GM18907 (cell line): ENCODE data around the gene PES1.
A peak's percentile ranks its signal among the peaks of the same experiment; 100 is the strongest.
"Not testable (repeated sequence)": the region's sequence is repeated elsewhere in the genome, so short reads cannot be mapped to it uniquely, and the experiment has no call there.

Experiments used
- ATAC-seq: cut with Tn5 transposase; IDR thresholded peaks from one replicate; pipeline ENCODE4 v1.9.1; 2021; ENCODE audit warnings: mild to moderate bottlenecking, moderate library complexity; ENCODE audit not compliant: unreplicated experiment

Gene PES1

GRCh38 chr22:30609260-30610185, 17.8 kb upstream of the PES1 start:
- ATAC-seq, result peak; percentile 55

DNA sequence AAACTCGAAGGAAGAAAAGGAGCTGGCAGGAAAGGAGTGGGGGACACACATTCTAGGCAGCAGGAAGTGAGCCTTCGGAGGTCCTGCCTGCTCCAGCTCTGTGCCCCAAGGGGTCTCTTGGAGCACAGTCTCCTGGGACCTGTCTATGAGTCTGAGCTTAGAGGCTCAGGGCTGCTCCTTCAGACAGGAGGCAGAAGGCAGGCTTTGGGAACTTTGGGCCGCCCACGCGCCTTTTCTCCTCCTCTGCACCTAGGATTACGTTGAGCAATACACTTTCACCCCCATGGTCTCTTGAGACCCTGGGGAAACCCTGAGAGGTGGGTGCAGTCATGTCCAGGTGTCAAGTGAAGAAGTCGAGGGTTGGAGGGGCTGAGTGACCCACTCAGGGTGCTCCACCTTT, 16.2 kb upstream of the PES1 start:
- no peak for ATAC-seq

- no peak for ATAC-seq
These were observed 15.7 kb upstream of the PES1 start for GRCh38 chr22:30607300-30607930.

DNA sequence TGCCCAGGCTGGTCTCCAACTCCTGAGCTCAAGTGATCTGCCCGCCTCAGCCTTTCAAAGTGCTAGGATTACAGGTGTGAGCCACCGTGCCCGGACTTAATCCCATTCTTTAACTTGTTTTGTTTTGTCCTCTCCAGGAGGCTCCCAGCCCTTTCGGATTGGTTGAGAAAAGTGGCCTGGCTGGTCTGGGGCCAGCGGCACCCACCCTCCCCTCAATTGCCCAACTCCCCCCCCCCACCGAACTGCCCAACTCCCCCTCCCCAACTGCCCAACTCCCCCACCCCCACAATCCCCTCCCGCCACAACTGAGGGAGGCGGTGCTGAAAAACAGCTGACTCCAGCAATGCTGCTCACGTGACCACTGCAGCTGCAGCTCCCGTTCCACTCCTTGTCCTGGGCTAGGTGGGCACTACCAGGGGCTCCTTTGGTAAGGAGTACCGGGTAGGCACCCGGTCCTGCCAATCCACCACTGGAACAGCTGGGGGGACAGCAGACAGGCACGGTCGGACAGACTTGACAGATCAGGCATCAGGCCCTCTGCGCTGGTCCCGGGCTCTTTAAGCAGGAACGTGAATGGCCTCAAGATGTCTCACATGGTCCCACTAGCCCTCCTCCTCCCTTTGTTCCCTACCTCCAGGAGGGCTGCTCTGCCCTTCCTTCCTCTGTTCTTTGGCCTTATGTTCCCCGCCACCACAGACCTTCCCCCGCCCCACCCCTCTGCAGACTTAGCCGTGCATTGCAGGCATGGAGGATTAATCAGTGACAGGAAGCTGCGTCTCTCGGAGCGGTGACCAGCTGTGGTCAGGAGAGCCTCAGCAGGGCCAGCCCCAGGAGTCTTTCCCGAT, 15.0 kb upstream of the PES1 start, which contains the start of gene TCN2:
TCN2 (plus strand) TSS at position 720 of the 845 bp plus-strand sequence. CDS start 158 bp downstream, outside the sequence.
- peak; percentile 46 for ATAC-seq

- no peak for ATAC-seq
These were observed 13.9 kb upstream of the PES1 start for GRCh38 chr22:30605449-30606110.

DNA sequence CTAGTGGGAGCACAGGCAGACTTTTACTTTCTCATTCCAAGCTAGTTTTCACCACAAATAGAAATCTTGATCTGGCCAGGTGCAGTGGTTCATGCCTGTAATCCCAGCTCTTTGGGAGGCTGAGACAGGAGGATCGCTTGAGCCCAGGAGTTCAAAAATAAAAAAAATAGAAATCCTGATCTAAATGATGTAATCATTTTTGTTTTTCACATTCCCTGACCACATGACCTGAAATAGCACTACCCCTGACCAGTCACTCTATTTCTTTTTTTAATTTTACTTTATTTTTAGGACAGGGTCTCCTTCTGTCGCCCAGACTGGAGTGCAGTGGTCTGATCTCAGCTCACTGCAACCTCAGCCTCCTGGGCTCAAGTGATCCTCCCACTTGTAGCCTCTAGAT, 13.0 kb upstream of the PES1 start:
- no peak for ATAC-seq

- ATAC-seq, result no peak
These were observed 12.1 kb upstream of the PES1 start for GRCh38 chr22:30603801-30604200.

DNA sequence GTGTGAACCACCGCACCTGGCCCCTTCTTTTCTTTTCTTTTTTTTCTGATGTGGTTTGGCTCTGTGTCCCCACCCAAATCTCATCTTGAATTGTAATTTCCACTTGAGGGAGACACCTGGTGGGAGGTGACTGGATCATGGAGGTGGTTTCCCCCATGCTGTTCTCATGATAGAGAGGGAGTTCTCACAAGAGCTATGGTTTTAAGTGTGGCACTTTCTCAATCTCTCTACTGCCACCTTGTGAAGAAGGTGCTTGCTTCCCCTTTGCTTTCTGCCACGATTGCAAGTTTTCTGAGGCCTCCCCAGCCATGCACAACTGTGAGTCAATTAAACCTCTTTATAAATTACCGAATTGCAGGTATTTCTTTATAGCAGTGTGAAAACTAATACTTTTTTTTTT, 10.3 kb upstream of the PES1 start:
- no peak for ATAC-seq

GRCh38 chr22:30601464-30601863, 9.8 kb upstream of the PES1 start:
- ATAC-seq, result no peak

DNA sequence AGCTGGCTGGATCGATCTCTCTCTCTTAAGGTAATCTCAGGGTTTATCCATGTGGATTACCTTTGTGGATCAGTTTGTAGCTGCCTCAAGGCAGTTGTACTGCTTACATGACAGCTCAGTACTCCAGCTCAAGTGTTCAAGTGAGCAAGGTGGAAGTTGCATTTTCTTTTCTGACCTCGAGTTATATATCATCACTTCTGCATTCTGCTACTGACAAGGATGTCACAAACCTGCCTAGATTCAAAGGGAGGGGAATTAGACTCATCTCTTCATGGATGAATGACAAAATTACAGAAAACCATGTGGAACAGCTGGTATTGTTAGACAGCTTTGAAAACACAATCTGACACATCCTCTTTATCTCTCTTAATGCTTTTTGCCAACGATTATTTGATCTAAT, 9.2 kb upstream of the PES1 start:
- no peak for ATAC-seq

DNA sequence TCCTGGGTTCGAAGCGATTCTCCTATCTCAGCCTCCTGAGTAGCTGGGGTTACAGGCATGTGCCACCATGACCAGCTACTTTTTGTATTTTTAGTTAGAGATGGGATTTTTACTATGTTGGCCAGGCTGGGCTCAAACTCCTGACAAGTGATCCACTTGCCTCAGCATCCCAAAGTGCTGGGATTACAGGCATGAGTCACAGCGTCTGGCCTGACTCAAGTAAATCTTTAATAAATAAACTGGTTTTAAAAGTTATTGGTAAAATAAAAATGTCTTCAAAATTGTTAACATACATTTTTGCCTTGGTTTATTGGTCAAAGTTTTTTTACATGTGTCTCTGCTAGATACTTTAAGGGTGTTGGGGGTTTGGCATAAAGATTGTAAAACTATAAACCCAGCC, 7.3 kb upstream of the PES1 start:
- ATAC-seq, result no peak

DNA sequence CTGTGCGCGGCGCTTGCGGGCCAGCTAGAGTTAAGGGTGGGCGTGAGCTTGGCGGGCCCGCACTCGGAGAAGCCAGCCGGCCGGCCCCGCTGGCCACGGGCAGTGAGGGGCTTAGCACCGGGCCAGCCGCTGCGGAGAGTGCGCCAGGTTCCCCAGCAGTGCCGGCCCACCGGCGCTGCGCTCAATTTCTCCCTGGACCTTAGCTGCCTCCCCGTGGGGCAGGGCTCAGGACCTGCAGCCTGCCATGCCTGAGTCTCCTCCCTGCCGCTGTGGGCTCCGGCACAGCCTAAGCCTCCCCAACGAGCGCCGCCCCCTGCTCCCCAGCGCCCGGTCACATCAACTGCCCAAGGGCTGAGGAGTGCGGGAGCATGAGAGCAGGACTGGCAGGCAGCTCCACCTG, 5.2 kb upstream of the PES1 start:
- no peak for ATAC-seq

DNA sequence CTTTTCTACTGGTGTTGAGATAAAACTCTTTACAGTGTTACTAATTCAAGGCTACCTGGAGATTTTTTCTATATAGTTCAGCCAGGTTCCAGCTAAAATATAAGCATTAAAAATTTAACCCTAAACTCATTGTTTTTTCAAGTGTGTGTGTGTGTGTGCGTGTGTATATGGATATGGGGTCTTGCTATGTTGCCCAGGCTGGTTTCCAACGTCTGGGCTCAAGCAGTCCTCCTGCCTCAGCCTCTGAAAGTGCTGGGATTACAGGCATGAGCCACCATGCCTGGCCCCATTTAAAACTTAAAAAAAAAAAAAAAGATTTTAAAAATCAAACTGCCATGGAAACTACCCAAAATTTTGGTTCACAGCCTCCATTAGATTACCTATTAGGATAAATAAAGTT, 4.5 kb upstream of the PES1 start:
- no peak for ATAC-seq

- ATAC-seq, result not testable (repeated sequence)
These were observed 627 bp upstream of the PES1 start for GRCh38 chr22:30592360-30592713.

DNA sequence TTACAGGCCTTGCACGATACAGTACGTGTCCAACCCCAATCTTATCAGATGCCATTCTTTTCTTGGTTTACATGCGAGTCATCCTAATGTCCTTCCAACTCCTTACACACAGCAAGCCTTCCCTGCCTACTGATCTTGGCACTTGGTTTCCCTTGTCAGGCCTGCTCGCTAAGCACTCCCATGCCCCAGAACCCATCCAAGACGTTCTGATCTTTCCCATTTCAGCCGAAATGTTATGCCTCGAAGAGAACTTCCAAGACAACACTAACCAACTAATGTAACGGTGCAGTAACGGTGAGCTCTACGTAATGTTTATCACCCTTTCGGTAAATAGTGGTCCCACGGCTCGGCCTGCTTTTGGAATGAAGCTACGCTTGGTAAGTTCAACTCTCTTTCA, 521 bp downstream of the PES1 start:
- no peak for ATAC-seq

- ATAC-seq, result no peak
These were observed 5.3 kb downstream of the PES1 start for GRCh38 chr22:30586414-30586813.

GRCh38 chr22:30584441-30584840, 7.3 kb downstream of the PES1 start:
- ATAC-seq, result no peak

DNA sequence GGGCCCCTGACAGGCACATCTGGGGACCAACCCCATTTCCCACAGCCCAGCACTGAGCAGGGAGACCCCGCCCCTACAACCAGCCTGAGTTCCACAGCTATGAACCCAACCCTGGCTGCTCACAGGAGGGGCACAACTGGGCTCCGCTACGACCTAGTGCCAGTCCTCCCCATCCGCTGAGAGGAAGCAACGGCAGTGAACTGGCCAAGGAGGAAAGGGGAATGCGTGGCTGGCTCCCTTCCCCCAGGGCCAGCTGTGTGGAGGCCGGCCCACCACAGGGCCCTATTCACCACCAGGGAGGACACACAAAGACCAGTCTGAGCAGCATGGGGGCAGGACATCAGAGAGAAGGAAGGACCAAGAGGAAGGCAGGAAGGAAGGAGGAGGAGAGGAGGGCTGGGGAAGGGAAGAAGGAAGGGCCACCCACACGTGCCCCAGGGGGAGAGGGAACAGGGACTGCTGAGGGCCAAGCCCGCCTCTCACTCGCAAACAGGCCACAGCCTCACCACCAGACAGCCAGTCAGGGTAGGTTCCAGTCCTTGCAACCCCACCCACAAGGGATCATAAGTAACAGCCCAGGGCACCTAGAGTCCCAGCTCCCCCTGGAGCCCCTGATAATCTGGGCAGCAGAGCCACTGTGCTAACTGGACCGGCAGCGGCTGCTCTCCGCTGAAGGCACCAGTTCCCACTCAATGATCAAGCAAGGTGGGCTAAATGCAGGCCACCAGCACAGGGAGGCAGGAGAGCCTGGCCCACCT, 8.7 kb downstream of the PES1 start:
- ATAC-seq, result no peak

GRCh38 chr22:30582051-30582450, 9.7 kb downstream of the PES1 start:
- ATAC-seq, result no peak

DNA sequence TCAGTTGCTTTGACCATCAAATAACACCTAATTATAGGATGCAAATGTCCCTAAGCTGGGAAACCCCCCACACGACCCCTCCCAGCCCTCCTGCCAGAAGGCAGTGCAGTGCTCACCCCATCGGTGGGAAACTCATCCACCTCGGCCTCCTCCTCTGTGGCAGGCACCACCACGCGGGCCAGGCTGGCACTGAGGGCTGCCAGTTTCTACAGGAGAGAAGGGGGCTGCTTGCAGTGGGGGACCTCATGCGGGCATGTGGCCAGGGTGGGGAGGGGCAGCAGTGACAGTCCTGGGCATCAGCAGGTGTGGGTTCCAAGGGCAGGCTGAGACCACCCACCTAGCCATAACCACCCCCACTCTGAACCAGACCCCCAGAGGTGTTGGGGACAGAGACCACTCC, 10.8 kb downstream of the PES1 start:
- no peak for ATAC-seq
